ENCODE measurements around the gene SYNGR2. TPM values are rescaled to one million over a fixed set of nuclear protein-coding genes. Genes with fewer than 3 reads are reported as not detected.
"Not testable (repeated sequence)": the region's sequence is repeated elsewhere in the genome, so short reads cannot be mapped to it uniquely, and the experiment has no call there.

The SYNGR2 gene
- total RNA-seq, 2 donors from 2014 or later: 39.2 to 39.6 TPM

DNA sequence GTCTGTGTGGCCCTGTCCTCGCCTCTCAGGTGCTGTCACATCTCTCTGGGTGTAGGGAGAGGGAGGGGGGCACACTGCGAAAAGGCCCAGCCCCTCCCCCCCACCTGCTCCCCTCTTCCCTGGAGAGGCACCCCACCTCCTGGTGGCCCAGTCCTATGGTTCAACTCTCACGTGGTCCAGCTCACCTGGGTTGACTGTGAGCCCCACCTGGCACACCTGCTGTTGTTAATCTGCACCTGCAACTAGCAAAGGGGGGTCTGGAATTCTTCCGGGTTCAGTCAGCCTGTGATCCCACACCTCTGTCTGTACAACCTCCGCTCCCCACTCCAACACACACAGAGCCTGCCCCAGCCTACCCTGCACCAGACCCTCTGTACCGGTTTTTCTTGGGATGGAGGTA, 2.0 kb upstream of the SYNGR2 start:
- no peaks in the 10 kb centered on the region for H3K9me3 ChIP-seq (ENCODE audit: control insufficient read depth, low read length)
- Mint-ChIP-seq H3K9me3 (no peaks in the 10 kb centered on the region), H3K36me3 (ENCODE audit: low read depth) (no peaks in the 10 kb centered on the region), H3K4me1 (peaks cover 2% of the 10 kb centered on the region), H3K27ac (no peak overlapping the region), H3K27me3 (ENCODE audit: insufficient read depth) (no peaks in the 10 kb centered on the region), H3K4me3 (no peak overlapping the region)
- H3K4me3 ChIP-seq (ENCODE audit: low read length): no peak overlapping the region
- no peak overlapping the region for H3K27ac ChIP-seq (ENCODE audit: low read depth, low read length)
- DNase-seq: no peak
- H3K36me3 ChIP-seq (ENCODE audit: control insufficient read depth, insufficient read depth, low read length): peaks cover 4% of the 10 kb centered on the region
- no peaks in the 10 kb centered on the region for H3K4me1 ChIP-seq (ENCODE audit: control insufficient read depth, insufficient read depth, low read length)
- TF ChIP-seq, protein P1, sequence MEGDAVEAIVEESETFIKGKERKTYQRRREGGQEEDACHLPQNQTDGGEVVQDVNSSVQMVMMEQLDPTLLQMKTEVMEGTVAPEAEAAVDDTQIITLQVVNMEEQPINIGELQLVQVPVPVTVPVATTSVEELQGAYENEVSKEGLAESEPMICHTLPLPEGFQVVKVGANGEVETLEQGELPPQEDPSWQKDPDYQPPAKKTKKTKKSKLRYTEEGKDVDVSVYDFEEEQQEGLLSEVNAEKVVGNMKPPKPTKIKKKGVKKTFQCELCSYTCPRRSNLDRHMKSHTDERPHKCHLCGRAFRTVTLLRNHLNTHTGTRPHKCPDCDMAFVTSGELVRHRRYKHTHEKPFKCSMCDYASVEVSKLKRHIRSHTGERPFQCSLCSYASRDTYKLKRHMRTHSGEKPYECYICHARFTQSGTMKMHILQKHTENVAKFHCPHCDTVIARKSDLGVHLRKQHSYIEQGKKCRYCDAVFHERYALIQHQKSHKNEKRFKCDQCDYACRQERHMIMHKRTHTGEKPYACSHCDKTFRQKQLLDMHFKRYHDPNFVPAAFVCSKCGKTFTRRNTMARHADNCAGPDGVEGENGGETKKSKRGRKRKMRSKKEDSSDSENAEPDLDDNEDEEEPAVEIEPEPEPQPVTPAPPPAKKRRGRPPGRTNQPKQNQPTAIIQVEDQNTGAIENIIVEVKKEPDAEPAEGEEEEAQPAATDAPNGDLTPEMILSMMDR (conservative IDR thresholded peaks at IDR 0.05): no peak
- H3K9ac ChIP-seq (ENCODE audit: extremely low read depth, low read length, poor library complexity, severe bottlenecking): no peak overlapping the region
- H3K27me3 ChIP-seq (ENCODE audit: control insufficient read depth, insufficient read depth, low read length, poor library complexity, severe bottlenecking): no peaks in the 10 kb centered on the region
- WGBS, 2 experiments (ENCODE audit: insufficient coverage in 1 of 2, insufficient read length in 1 of 2): 77 to 100% methylated on average over 1 to 6 of the region's 6 CpGs

GRCh38 chr17:78168903-78169793, 767 bp downstream of the SYNGR2 start:
- Histone ChIP-seq H3K9ac (ENCODE audit: extremely low read depth, low read length, poor library complexity, severe bottlenecking) (peak overlapping the region; percentile 30), H3K9me3 (ENCODE audit: control insufficient read depth, low read length) (no peaks in the 10 kb centered on the region), H3K27ac (ENCODE audit: low read depth, low read length) (no peak overlapping the region), H3K4me1 (ENCODE audit: control insufficient read depth, insufficient read depth, low read length) (peaks cover 4% of the 10 kb centered on the region), H3K36me3 (ENCODE audit: control insufficient read depth, insufficient read depth, low read length) (peaks cover 18% of the 10 kb centered on the region), H3K4me3 (ENCODE audit: low read length) (peak overlapping the region; percentile 82), H3K27me3 (ENCODE audit: control insufficient read depth, insufficient read depth, low read length, poor library complexity, severe bottlenecking) (no peaks in the 10 kb centered on the region)
- no peaks in the 10 kb centered on the region for H3K9me3 Mint-ChIP-seq
- peak overlapping the region; percentile 66 for H3K4me3 Mint-ChIP-seq
- H3K4me1 Mint-ChIP-seq: peaks cover 16% of the 10 kb centered on the region
- H3K27me3 Mint-ChIP-seq (ENCODE audit: insufficient read depth): no peaks in the 10 kb centered on the region
- H3K27ac Mint-ChIP-seq: peak overlapping the region; percentile 44
- TF ChIP-seq, protein P1 (conservative IDR thresholded peaks at IDR 0.05): no peak
- 11 to 40% methylated on average over 7 to 37 of the region's 38 CpGs for whole genome bisulfite sequencing, 2 experiments (ENCODE audit: insufficient coverage in 1 of 2, insufficient read length in 1 of 2)
- peaks cover 12% of the 10 kb centered on the region for H3K36me3 Mint-ChIP-seq (ENCODE audit: low read depth)
- DNase-seq: peak; percentile 95

GRCh38 chr17:78170692-78171590, 2.6 kb downstream of the SYNGR2 start:
- H3K9me3 ChIP-seq (ENCODE audit: control insufficient read depth, low read length): no peaks in the 10 kb centered on the region
- no peak overlapping the region for H3K27ac ChIP-seq (ENCODE audit: low read depth, low read length)
- H3K27me3 ChIP-seq (ENCODE audit: control insufficient read depth, insufficient read depth, low read length, poor library complexity, severe bottlenecking): no peaks in the 10 kb centered on the region
- no peak overlapping the region for H3K4me3 ChIP-seq (ENCODE audit: low read length)
- Mint-ChIP-seq H3K9me3 (no peaks in the 10 kb centered on the region), H3K27me3 (ENCODE audit: insufficient read depth) (no peaks in the 10 kb centered on the region), H3K4me3 (no peak overlapping the region), H3K36me3 (ENCODE audit: low read depth) (peaks cover 19% of the 10 kb centered on the region), H3K4me1 (peaks cover 20% of the 10 kb centered on the region), H3K27ac (no peak overlapping the region)
- H3K36me3 ChIP-seq (ENCODE audit: control insufficient read depth, insufficient read depth, low read length): peaks cover 33% of the 10 kb centered on the region
- no peak for DNase-seq
- H3K9ac ChIP-seq (ENCODE audit: extremely low read depth, low read length, poor library complexity, severe bottlenecking): no peak overlapping the region
- WGBS, 2 experiments (ENCODE audit: insufficient coverage in 1 of 2, insufficient read length in 1 of 2): 93 to 94% methylated on average over 26 to 31 of the region's 31 CpGs
- TF ChIP-seq, protein P1 (conservative IDR thresholded peaks at IDR 0.05): no peak
- peaks cover 4% of the 10 kb centered on the region for H3K4me1 ChIP-seq (ENCODE audit: control insufficient read depth, insufficient read depth, low read length)

- H3K27ac Mint-ChIP-seq; H3K27ac ChIP-seq (ENCODE audit: low read depth, low read length): not testable (repeated sequence)
These were observed 3.3 kb downstream of the SYNGR2 start for GRCh38 chr17:78171591-78172248.

More at GRCh38 chr17:78171591-78172248, 3.3 kb downstream of the SYNGR2 start:
- 94 to 100% methylated on average over 1 to 19 of the region's 19 CpGs for whole genome bisulfite sequencing, 2 experiments (ENCODE audit: insufficient coverage in 1 of 2, insufficient read length in 1 of 2)
- Mint-ChIP-seq H3K36me3 (ENCODE audit: low read depth) (peaks cover 19% of the 10 kb centered on the region), H3K4me1 (peaks cover 20% of the 10 kb centered on the region)
- H3K27me3 Mint-ChIP-seq (ENCODE audit: insufficient read depth); H3K27me3 ChIP-seq (ENCODE audit: control insufficient read depth, insufficient read depth, low read length, poor library complexity, severe bottlenecking); H3K4me3 Mint-ChIP-seq; H3K9me3 ChIP-seq (ENCODE audit: control insufficient read depth, low read length); H3K9ac ChIP-seq (ENCODE audit: extremely low read depth, low read length, poor library complexity, severe bottlenecking); DNase-seq; H3K9me3 Mint-ChIP-seq; H3K4me3 ChIP-seq (ENCODE audit: low read length); H3K4me1 ChIP-seq (ENCODE audit: control insufficient read depth, insufficient read depth, low read length): not testable (repeated sequence)
- peaks cover 38% of the 10 kb centered on the region for H3K36me3 ChIP-seq (ENCODE audit: control insufficient read depth, insufficient read depth, low read length)
